CD14-positive monocyte (primary cell): ENCODE data around the gene PRKACG. TPM values are rescaled to one million over a fixed set of nuclear protein-coding genes. Genes with fewer than 3 reads are reported as not detected.

Experiments used
- DNase-seq, 3 donors: peaks; one replicate each; pipeline ENCODE4 v3.0.0-alpha.2; 2011 to 2022
- H2AFZ ChIP-seq: 2 replicates; pipeline ENCODE4 v1.6.0; 2012; ENCODE audit warnings: mild to moderate bottlenecking, low read depth, low read length, inconsistent platforms; ENCODE audit not compliant: insufficient read depth, poor library complexity, severe bottlenecking
- H3K27ac ChIP-seq, 2 donors: 1 replicate in 1 of 2; 2 replicates in 1 of 2; pipeline ENCODE4 v1.5.1; 2012 to 2013; ENCODE audit warnings: low read length in 2 of 2, control low read depth in 1 of 2, inconsistent platforms in 1 of 2, low read depth in 1 of 2, mild to moderate bottlenecking in 1 of 2
- H3K27me3 ChIP-seq, 2 donors: one replicate each; pipeline versions ENCODE4 v1.6.0 to v1.6.1; 2011 to 2013; ENCODE audit warnings: low read length in 2 of 2; ENCODE audit not compliant: control insufficient read depth in 2 of 2, insufficient read depth in 2 of 2
- H3K36me3 ChIP-seq, 2 donors: replicated peaks in 1 of 2; 1 replicate in 1 of 2; 2 replicates in 1 of 2; pipeline versions ENCODE4 v1.5.1 to v1.6.1; 2012 to 2013; ENCODE audit warnings: low read length in 2 of 2, control low read depth in 1 of 2, inconsistent platforms in 1 of 2, mild to moderate bottlenecking in 1 of 2; ENCODE audit not compliant: insufficient read depth in 2 of 2, control insufficient read depth in 1 of 2
- H3K4me1 ChIP-seq, 2 donors: 1 replicate in 1 of 2; 2 replicates in 1 of 2; pipeline versions ENCODE4 v1.5.1 to v1.6.1; 2012 to 2013; ENCODE audit warnings: low read length in 2 of 2, control low read depth in 1 of 2, inconsistent platforms in 1 of 2, mild to moderate bottlenecking in 1 of 2, moderate library complexity in 1 of 2; ENCODE audit not compliant: insufficient read depth in 2 of 2, control insufficient read depth in 1 of 2
- H3K4me2 ChIP-seq: replicated peaks from 2 replicates; pipeline ENCODE3; 2012; ENCODE audit warnings: low read length, moderate library complexity, mild to moderate bottlenecking; ENCODE audit not compliant: poor library complexity, severe bottlenecking; ENCODE audit errors: extremely low read depth
- H3K4me3 ChIP-seq, 3 experiments: fragments of 200-600 bp in 1 of 3; sonication (generic) in 1 of 3; replicated peaks in 1 of 3; 1 replicate in 2 of 3; 2 replicates in 1 of 3; pipeline ENCODE4 v1.5.1; 2011 to 2013; ENCODE audit warnings: low read length in 3 of 3, mild to moderate bottlenecking in 3 of 3, control low read depth in 2 of 3, low read depth in 2 of 3, inconsistent platforms in 1 of 3, moderate library complexity in 1 of 3
- H3K79me2 ChIP-seq: 2 replicates; pipeline ENCODE4 v1.6.0; 2012; ENCODE audit warnings: mild to moderate bottlenecking, control low read depth, inconsistent platforms, low read length, moderate library complexity; ENCODE audit not compliant: insufficient read depth
- H3K9ac ChIP-seq: 2 replicates; pipeline ENCODE4 v1.6.0; 2017; ENCODE audit warnings: low read length, mild to moderate bottlenecking; ENCODE audit not compliant: insufficient read depth, poor library complexity, severe bottlenecking
- H3K9me3 ChIP-seq, 2 donors: replicated peaks in 1 of 2; 1 replicate in 1 of 2; 2 replicates in 1 of 2; pipeline versions ENCODE4 v1.5.1 to v1.6.1; 2012 to 2013; ENCODE audit warnings: low read length in 2 of 2, control low read depth in 1 of 2; ENCODE audit not compliant: control insufficient read depth in 1 of 2, insufficient read depth in 1 of 2
- H4K20me1 ChIP-seq: 2 replicates; pipeline ENCODE4 v1.6.0; 2012; ENCODE audit warnings: mild to moderate bottlenecking, low read length, control low read depth, moderate library complexity; ENCODE audit not compliant: insufficient read depth
- H3K27ac Mint-ChIP-seq, 7 donors: one replicate each; pipeline ENCODE4 v1.8.0; 2020; ENCODE audit warnings: mild to moderate bottlenecking in 7 of 7, mixed read lengths in 7 of 7, moderate library complexity in 6 of 7, inconsistent platforms in 2 of 7
- H3K27me3 Mint-ChIP-seq, 3 donors: one replicate each; pipeline ENCODE4 v1.8.0; 2021 to 2022; ENCODE audit warnings: low read depth in 3 of 3, mild to moderate bottlenecking in 3 of 3, mixed read lengths in 3 of 3, moderate library complexity in 3 of 3, inconsistent platforms in 1 of 3
- H3K36me3 Mint-ChIP-seq, 2 donors: one replicate each; pipeline ENCODE4 v1.8.0; 2020; ENCODE audit warnings: mixed read lengths in 2 of 2, inconsistent platforms in 1 of 2, mild to moderate bottlenecking in 1 of 2
- H3K4me1 Mint-ChIP-seq: one replicate; pipeline ENCODE4 v1.8.0; 2020; ENCODE audit warnings: mild to moderate bottlenecking, mixed read lengths
- H3K4me3 Mint-ChIP-seq, 2 donors: one replicate each; pipeline ENCODE4 v1.8.0; 2020; ENCODE audit warnings: mild to moderate bottlenecking in 2 of 2, mixed read lengths in 2 of 2, moderate library complexity in 1 of 2
- H3K9me3 Mint-ChIP-seq, 7 donors: one replicate each; pipeline ENCODE4 v1.8.0; 2020 to 2022; ENCODE audit warnings: mixed read lengths in 7 of 7, mild to moderate bottlenecking in 6 of 7, moderate library complexity in 6 of 7, inconsistent platforms in 2 of 7
- WGBS: methylation state at CpG from one replicate; pipeline ENCODE4 v1.1.5; 2013; ENCODE audit warnings: missing lambda C conversion rate; ENCODE audit not compliant: insufficient coverage; 5-methylcytosine and 5-hydroxymethylcytosine counted together
- intact Hi-C, 2 donors: fragments of 100-400 bp; cut with micrococcal nuclease; formaldehyde crosslinking; loops; one replicate each; pipeline versions ENCODE4 v1.15.0 to v1.15.1; 2023
- polyA plus RNA-seq, 3 donors: library from polyadenylated mRNA; depleted of rRNA in 1 of 3; unstranded in 2 of 3; stranded (reverse) in 1 of 3; fragments of 300-500 nt in 2 of 3; fragments of >200 nt in 1 of 3; fragmentation: Illumina TruSeq in 2 of 3; gene quantifications; 1 replicate in 2 of 3; 2 replicates in 1 of 3; pipeline ENCODE4 v1.2.3, GENCODE V29; 2012 to 2021
- TF ChIP-seq, protein P1 (sequence below): fragments of 200-600 bp; IDR thresholded peaks from one replicate; pipeline ENCODE4 v1.8.0; 2022; ENCODE audit warnings: antibody characterized with exemption, mild to moderate bottlenecking

PRKACG gene
- polyA plus RNA-seq, 3 donors: not detected

DNA sequence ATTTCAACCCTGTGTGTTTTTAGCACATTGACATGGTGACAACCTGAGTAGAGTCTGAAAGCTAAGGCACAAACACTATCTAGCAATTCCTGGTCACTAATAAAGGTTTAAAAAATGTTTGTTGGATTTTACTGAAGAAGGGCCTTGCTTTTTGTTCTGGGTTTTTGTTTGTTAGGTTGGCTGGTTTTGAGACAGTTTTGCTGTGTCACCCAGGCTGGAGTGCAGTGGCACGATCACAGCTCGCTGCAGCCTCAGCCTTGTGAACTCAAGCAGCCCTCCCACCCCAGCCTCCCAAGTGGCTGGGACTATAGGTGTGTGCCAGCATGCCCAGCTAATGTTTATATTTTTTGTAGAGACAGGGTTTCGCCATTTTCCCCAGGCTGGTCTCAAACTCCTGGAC is 39.0 kb downstream of the PRKACG start:
- peak overlapping the region; percentile 94 to 99 (median 97) for H3K27ac Mint-ChIP-seq
- Histone ChIP-seq H3K27ac (peak overlapping the region; percentile 67 to 99), H3K9ac (peak overlapping the region; percentile 87), H3K9me3 (no peaks in the 10 kb centered on the region), H2AFZ (peak overlapping the region; percentile 6), H3K36me3 (peaks cover 3 to 16% of the 10 kb centered on the region in 2 donors), H3K4me3 (peak overlapping the region; percentile 55 to 93 (median 85)), H3K4me2 (peak overlapping the region; percentile 82), H3K27me3 (no peaks in the 10 kb centered on the region), H3K79me2 (peaks cover 34% of the 10 kb centered on the region), H3K4me1 (peaks cover 68 to 71% of the 10 kb centered on the region in 2 donors), H4K20me1 (peaks cover 25% of the 10 kb centered on the region)
- DNase-seq: peak in 2 of 3 donors; percentile 29 to 31
- peaks cover 0 to 2% (median 0%) of the 10 kb centered on the region in 3 donors for H3K27me3 Mint-ChIP-seq
- intact Hi-C loops: loop anchor here in 1 of 2 donors (5.0 kb wide), 1 partner anchor 133 kb away; no protein-coding TSS in a partner anchor
- no CpG with 5 or more reads among the region's 3 CpGs for WGBS
- TF ChIP-seq, protein P1, sequence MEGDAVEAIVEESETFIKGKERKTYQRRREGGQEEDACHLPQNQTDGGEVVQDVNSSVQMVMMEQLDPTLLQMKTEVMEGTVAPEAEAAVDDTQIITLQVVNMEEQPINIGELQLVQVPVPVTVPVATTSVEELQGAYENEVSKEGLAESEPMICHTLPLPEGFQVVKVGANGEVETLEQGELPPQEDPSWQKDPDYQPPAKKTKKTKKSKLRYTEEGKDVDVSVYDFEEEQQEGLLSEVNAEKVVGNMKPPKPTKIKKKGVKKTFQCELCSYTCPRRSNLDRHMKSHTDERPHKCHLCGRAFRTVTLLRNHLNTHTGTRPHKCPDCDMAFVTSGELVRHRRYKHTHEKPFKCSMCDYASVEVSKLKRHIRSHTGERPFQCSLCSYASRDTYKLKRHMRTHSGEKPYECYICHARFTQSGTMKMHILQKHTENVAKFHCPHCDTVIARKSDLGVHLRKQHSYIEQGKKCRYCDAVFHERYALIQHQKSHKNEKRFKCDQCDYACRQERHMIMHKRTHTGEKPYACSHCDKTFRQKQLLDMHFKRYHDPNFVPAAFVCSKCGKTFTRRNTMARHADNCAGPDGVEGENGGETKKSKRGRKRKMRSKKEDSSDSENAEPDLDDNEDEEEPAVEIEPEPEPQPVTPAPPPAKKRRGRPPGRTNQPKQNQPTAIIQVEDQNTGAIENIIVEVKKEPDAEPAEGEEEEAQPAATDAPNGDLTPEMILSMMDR: no peak
- peaks cover 15 to 22% of the 10 kb centered on the region in 2 donors for H3K36me3 Mint-ChIP-seq
- H3K4me3 Mint-ChIP-seq: peak overlapping the region; percentile 85 to 92
- peaks cover 61% of the 10 kb centered on the region for H3K4me1 Mint-ChIP-seq
- H3K9me3 Mint-ChIP-seq: peaks cover 0 to 7% (median 3%) of the 10 kb centered on the region in 7 donors

DNA sequence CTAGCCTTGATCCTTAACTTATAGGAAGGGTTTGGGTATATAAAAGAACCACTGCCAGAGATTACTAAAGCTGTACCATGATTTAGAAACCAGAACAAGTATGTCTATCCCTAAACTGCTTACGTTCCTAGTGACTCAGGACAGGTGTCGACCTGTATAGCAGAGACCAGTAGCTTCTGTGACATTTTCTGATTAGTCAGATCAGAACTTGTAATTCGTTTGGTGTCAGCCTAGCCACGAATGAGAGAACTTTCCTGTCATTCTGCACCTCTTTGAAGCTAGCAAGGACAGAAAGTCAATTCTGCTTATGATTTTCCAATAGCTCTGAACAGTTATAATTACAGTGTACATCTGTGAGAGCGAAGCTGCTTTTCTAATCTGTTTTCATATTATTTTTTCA is 39.5 kb downstream of the PRKACG start:
- DNase-seq: peak in 1 of 3 donors; percentile 21
- WGBS: 81% methylated on average over 2 of the region's 5 CpGs
- Histone ChIP-seq H3K27me3 (no peaks in the 10 kb centered on the region), H4K20me1 (peaks cover 29% of the 10 kb centered on the region), H3K36me3 (peaks cover 3 to 16% of the 10 kb centered on the region in 2 donors), H3K4me1 (peaks cover 64 to 66% of the 10 kb centered on the region in 2 donors), H3K4me2 (peak overlapping the region; percentile 82), H3K79me2 (peaks cover 34% of the 10 kb centered on the region), H3K4me3 (peak overlapping the region; percentile 55 to 93 (median 85)), H2AFZ (peak overlapping the region; percentile 6), H3K9ac (peak overlapping the region; percentile 87), H3K9me3 (no peaks in the 10 kb centered on the region), H3K27ac (peak overlapping the region in 1 of 2 donors; percentile 99)
- TF ChIP-seq, protein P1: no peak
- Mint-ChIP-seq H3K27me3 (peaks cover 0 to 2% (median 0%) of the 10 kb centered on the region in 3 donors), H3K9me3 (peaks cover 0 to 7% (median 3%) of the 10 kb centered on the region in 7 donors), H3K27ac (peak overlapping the region; percentile 94 to 99 (median 97)), H3K4me1 (peaks cover 56% of the 10 kb centered on the region), H3K4me3 (peak overlapping the region; percentile 85 to 92), H3K36me3 (peaks cover 19 to 25% of the 10 kb centered on the region in 2 donors)
- intact Hi-C loops: no loop called here
